Thoracic aorta (tissue), 2 donors: ENCODE data around the gene C9orf78. TPM values are rescaled to one million over a fixed set of nuclear protein-coding genes. Genes with fewer than 3 reads are reported as not detected.

Experiments
- ATAC-seq: fragments of 150-250 bp; one replicate; pipeline ENCODE4 v1.8.0; 2017; ENCODE audit warnings: low read depth; ENCODE audit not compliant: insufficient number of reproducible peaks, low FRiP score
- DNase-seq: peaks from one replicate; pipeline ENCODE4 v3.0.0-alpha.2; 2020; ENCODE audit warnings: low spot score
- H3K27ac ChIP-seq, 2 donors: fragments of 200-600 bp; sonication (generic); 1 replicate in 1 of 2; 2 replicates in 1 of 2; pipeline ENCODE4 v1.5.1; 2016; ENCODE audit warnings: mild to moderate bottlenecking in 2 of 2, moderate library complexity in 2 of 2
- H3K27me3 ChIP-seq: fragments of 200-600 bp; sonication (generic); replicated peaks from 2 replicates; pipeline ENCODE4 v1.6.0; 2016; ENCODE audit warnings: mild to moderate bottlenecking; ENCODE audit not compliant: insufficient read depth
- H3K36me3 ChIP-seq: fragments of 200-600 bp; sonication (generic); one replicate; pipeline ENCODE4 v1.5.1; 2016
- H3K4me1 ChIP-seq, 2 donors: fragments of 200-600 bp; sonication (generic); 1 replicate in 1 of 2; 2 replicates in 1 of 2; pipeline versions ENCODE4 v1.5.1 to v1.6.0; 2016; ENCODE audit warnings: low read depth in 2 of 2, mild to moderate bottlenecking in 1 of 2; ENCODE audit not compliant: control insufficient read depth in 1 of 2
- H3K4me3 ChIP-seq: fragments of 200-600 bp; sonication (generic); 2 replicates; pipeline ENCODE4 v1.5.1; 2016; ENCODE audit warnings: mild to moderate bottlenecking
- H3K9me3 ChIP-seq: fragments of 200-600 bp; sonication (generic); 2 replicates; pipeline ENCODE4 v1.5.1; 2016
- total RNA-seq, 2 donors: library from RNA; depleted of rRNA; stranded (reverse); fragments of >200 nt; gene quantifications; one replicate each; pipeline versions ENCODE4 v1.1.0 to v1.2.3, GENCODE V29; 2016
- TF ChIP-seq, protein P1 (sequence below): fragments of 200-600 bp; sonication (generic); IDR thresholded peaks from one replicate; pipeline ENCODE4 v1.5.1; 2019; ENCODE audit warnings: antibody characterized with exemption

Gene C9orf78
- total RNA-seq, 2 donors from 2014 or later: 47.8 to 140 TPM

DNA sequence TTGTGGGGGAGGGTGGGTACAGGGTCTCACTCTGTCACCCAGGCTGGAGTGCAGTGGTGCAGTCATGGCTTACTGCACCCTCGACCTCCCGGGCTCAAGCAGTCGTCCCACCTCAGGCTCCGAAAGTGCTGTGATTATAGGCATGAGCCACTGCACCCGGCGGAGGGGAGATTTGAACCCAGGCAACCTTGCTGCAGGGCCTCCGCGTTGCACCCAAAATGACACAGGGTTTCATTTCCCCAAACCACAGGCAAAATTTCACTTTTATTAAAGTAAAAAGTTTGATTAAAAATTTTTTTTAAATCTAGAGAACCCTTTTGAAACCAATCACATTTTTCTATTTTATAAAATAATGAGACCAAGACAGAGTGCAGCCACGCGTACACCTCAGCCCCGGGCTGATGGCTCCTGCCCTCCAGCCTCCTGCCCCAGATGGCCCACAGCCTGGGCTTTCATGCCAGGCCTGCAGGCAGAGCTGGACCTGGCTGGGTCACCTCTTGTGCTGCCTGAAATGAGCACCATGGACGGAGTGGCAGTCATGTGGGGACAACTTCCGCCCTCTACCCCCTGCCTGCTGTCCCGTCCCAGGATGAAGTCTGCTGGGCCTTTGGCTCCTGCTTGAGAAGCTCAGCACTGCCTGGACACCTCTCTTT is 30.7 kb upstream of the C9orf78 start:
- peaks cover 39% of the 10 kb centered on the region for H3K36me3 ChIP-seq
- ATAC-seq: no peak

DNA sequence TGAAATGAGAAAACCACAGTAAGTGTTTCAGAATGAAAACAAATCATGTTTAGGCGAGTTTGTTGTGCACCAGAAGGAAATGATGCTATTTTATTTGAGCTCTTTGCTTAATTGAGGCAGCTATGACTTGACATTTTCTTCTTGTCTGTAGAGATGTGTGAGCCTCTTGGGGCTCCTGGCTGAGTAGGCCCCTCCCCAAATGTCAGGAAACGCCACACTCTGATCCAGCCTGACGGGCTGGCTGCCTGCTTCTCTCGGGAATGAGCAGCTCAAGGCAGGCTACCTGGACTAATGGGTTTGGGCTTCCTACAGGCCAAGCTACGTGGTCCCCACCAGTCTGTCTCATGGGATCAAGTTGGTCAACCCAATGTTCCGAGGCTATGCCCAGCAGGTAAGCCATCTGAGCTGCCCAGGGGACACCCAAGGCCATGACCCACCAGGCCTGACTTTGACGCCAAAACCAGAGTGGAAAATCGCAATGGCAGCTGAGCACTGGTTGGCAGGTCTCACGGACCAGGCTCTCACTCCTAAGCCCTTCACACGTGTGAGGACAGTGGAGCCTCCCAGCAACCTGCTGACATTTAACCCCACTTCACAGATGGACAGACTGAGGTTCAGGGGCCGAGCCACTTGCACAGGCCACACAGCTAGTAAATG is 30.0 kb upstream of the C9orf78 start:
- peaks cover 44% of the 10 kb centered on the region for H3K36me3 ChIP-seq
- no peaks in the 10 kb centered on the region for H3K27me3 ChIP-seq
- DNase-seq: no peak
- H3K9me3 ChIP-seq: no peaks in the 10 kb centered on the region
- no peak for ATAC-seq
- H3K4me3 ChIP-seq: no peak overlapping the region
- TF ChIP-seq, protein P1, sequence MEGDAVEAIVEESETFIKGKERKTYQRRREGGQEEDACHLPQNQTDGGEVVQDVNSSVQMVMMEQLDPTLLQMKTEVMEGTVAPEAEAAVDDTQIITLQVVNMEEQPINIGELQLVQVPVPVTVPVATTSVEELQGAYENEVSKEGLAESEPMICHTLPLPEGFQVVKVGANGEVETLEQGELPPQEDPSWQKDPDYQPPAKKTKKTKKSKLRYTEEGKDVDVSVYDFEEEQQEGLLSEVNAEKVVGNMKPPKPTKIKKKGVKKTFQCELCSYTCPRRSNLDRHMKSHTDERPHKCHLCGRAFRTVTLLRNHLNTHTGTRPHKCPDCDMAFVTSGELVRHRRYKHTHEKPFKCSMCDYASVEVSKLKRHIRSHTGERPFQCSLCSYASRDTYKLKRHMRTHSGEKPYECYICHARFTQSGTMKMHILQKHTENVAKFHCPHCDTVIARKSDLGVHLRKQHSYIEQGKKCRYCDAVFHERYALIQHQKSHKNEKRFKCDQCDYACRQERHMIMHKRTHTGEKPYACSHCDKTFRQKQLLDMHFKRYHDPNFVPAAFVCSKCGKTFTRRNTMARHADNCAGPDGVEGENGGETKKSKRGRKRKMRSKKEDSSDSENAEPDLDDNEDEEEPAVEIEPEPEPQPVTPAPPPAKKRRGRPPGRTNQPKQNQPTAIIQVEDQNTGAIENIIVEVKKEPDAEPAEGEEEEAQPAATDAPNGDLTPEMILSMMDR: no peak
- no peaks in the 10 kb centered on the region for H3K4me1 ChIP-seq
- no peak overlapping the region for H3K27ac ChIP-seq

More for the DNA sequence above, 30.7 kb upstream of the C9orf78 start:
- TF ChIP-seq, protein P1: no peak
- Histone ChIP-seq H3K27ac (no peak overlapping the region), H3K9me3 (no peaks in the 10 kb centered on the region), H3K4me1 (no peaks in the 10 kb centered on the region), H3K4me3 (no peak overlapping the region), H3K27me3 (no peaks in the 10 kb centered on the region)
- no peak for DNase-seq

DNA sequence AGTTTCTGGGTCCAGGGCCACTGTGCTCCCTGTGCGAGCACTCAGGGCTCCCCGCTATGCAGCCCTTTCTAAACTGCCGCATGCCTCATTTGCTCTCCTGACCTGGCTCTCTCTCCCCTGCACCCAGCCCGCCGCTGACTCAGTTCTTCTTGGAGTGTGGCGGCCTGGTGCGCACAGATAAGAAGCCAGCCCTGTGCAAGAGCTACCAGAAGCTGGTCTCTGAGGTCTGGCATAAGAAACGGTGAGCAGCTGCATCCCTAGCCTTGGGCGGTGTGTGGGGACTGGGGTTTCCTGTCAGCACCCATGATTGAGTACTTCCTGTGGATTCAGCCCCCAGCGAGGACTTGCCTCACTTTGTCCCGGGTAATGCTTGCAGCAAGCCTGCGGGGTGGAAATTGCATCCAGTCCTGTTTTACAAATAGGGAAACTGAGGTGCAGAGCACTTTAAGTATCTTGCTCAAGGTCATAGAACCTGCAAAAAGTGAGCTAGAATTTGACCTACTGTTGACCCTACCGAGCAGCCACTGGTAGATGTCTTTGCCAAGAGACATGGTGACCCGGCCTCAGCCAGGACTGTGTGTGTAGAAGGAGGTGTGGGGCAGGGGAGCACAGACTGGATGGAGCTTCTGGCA is 28.1 kb upstream of the C9orf78 start:
- Histone ChIP-seq H3K9me3 (no peaks in the 10 kb centered on the region), H3K4me1 (no peaks in the 10 kb centered on the region), H3K36me3 (peaks cover 52% of the 10 kb centered on the region), H3K27ac (no peak overlapping the region), H3K4me3 (no peak overlapping the region), H3K27me3 (no peaks in the 10 kb centered on the region)
- ATAC-seq (no peak), DNase-seq (no peak)
- TF ChIP-seq, protein P1: no peak

DNA sequence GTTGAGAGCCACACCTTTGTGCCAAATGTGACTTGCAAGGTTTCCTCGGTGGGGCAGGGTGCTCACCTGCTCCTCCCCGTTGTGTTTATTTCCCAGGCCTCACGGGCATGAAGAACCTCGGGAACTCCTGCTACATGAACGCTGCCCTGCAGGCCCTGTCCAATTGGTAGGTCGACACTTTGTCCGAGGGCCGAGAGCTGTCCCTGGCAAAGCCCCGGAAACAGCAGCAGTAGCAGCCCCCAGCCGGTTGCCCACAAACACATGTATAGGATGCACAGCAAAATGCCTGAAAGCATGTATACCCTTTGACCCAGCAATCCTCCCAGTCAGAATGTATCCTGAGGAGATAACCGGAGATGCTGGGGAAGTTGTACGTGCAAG is 26.4 kb upstream of the C9orf78 start:
- Histone ChIP-seq H3K27ac (no peak overlapping the region), H3K9me3 (no peaks in the 10 kb centered on the region), H3K27me3 (no peaks in the 10 kb centered on the region), H3K36me3 (peaks cover 44% of the 10 kb centered on the region), H3K4me3 (no peak overlapping the region), H3K4me1 (peaks cover 2 to 14% of the 10 kb centered on the region in 2 donors)
- DNase-seq (no peak), ATAC-seq (no peak)
- TF ChIP-seq, protein P1: no peak

DNA sequence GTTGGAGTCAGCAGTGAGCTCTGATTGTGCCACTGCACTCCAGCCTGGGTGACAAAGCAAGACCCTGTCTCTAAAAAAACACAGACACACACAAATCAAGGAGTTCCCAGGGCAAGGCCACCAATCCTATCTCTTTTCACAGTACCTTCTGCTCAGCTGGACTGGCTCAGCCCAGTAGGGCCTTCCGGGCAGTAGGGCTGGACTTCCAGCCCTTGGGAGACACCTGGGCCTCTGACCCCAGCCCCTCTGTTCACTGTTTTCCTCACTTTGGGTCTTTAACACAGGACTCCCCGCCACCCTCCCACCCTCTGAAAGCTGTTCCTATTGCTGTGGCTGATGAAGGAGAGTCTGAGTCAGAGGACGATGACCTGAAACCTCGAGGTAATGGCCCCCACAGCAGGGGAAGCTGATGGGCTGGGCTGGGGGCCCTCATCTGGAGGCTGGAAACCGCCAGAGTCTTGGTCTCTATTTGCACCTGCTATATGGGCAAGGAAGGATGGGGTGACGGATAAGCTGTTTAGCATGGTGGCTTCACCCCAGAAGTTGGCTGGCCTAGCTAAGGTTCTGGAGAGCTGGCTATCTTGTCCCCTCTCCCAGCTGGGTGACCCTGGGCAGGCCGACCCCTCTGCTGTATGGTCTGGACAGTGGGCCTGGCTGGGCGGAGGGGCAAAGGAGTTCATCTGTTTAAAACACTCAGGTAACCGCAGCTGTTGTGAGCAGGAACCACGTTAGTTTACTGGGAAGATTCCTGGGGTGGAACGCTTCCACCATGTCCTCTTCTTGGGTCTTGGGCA is 25.8 kb upstream of the C9orf78 start:
- no peaks in the 10 kb centered on the region for H3K9me3 ChIP-seq
- no peak overlapping the region for H3K27ac ChIP-seq
- DNase-seq (no peak), ATAC-seq (no peak)
- TF ChIP-seq, protein P1: no peak
- H3K36me3 ChIP-seq: peaks cover 42% of the 10 kb centered on the region
- H3K4me3 ChIP-seq: no peak overlapping the region
- no peaks in the 10 kb centered on the region for H3K27me3 ChIP-seq
- H3K4me1 ChIP-seq: peaks cover 7 to 20% of the 10 kb centered on the region in 2 donors
